ENCODE results near the gene MAGI2. TPM values are rescaled to one million over a fixed set of nuclear protein-coding genes. Genes with fewer than 3 reads are reported as not detected.

MAGI2 gene
- total RNA-seq, 1 donor from 2014 or later = 5.4 TPM

GRCh38 chr7:79284211-79284610 is 169.3 kb downstream of the MAGI2 start:
- FAIRE-seq (peak; percentile 47), DNase-seq (ENCODE audit: low read depth) (peak; percentile 52)
- Mint-ChIP-seq H3K27ac (ENCODE audit: unreplicated experiment) (no peak overlapping the region), H3K9me3 (ENCODE audit: unreplicated experiment) (no peaks in the 10 kb centered on the region), H3K27me3 (ENCODE audit: low read depth, unreplicated experiment) (no peaks in the 10 kb centered on the region), H3K4me3 (ENCODE audit: unreplicated experiment) (no peak overlapping the region), H3K36me3 (ENCODE audit: low read depth, unreplicated experiment) (no peaks in the 10 kb centered on the region), H3K4me1 (ENCODE audit: low read depth, unreplicated experiment) (peaks cover 24% of the 10 kb centered on the region)
- no peaks in the 10 kb centered on the region for H4K20me1 ChIP-seq (ENCODE audit: insufficient read depth, low read length)
- no peak overlapping the region for H3K9ac ChIP-seq (ENCODE audit: low read length)
- no peak overlapping the region for H2AFZ ChIP-seq (ENCODE audit: low read depth, low read length)
- peaks cover 19% of the 10 kb centered on the region for H3K4me1 ChIP-seq (ENCODE audit: insufficient read depth, low read length)
- H3K79me2 ChIP-seq (ENCODE audit: insufficient read depth, low read length) = no peaks in the 10 kb centered on the region
- H3K36me3 ChIP-seq (ENCODE audit: insufficient read depth, low read length) = no peaks in the 10 kb centered on the region
- no peak overlapping the region for H3K4me2 ChIP-seq (ENCODE audit: low read length)
- H3K27me3 ChIP-seq (ENCODE audit: insufficient read depth, low read length) = no peaks in the 10 kb centered on the region
- peak overlapping the region; percentile 68 for H3K27ac ChIP-seq (ENCODE audit: low read depth, low read length)
- TF ChIP-seq EZH2 (IDR thresholded peaks at IDR 0.05; ENCODE audit: insufficient read depth, low read length) = no peak
- TF ChIP-seq, protein P1, sequence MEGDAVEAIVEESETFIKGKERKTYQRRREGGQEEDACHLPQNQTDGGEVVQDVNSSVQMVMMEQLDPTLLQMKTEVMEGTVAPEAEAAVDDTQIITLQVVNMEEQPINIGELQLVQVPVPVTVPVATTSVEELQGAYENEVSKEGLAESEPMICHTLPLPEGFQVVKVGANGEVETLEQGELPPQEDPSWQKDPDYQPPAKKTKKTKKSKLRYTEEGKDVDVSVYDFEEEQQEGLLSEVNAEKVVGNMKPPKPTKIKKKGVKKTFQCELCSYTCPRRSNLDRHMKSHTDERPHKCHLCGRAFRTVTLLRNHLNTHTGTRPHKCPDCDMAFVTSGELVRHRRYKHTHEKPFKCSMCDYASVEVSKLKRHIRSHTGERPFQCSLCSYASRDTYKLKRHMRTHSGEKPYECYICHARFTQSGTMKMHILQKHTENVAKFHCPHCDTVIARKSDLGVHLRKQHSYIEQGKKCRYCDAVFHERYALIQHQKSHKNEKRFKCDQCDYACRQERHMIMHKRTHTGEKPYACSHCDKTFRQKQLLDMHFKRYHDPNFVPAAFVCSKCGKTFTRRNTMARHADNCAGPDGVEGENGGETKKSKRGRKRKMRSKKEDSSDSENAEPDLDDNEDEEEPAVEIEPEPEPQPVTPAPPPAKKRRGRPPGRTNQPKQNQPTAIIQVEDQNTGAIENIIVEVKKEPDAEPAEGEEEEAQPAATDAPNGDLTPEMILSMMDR (IDR thresholded peaks at IDR 0.05; ENCODE audit: insufficient read depth, low read depth, low read length) = no peak
- H3K9me3 ChIP-seq (ENCODE audit: insufficient read depth, low read depth, low read length) = no peaks in the 10 kb centered on the region
- no peak overlapping the region for H3K4me3 ChIP-seq (ENCODE audit: insufficient read depth, low read depth, low read length)

- no peak overlapping the region for H2AFZ ChIP-seq (ENCODE audit: low read depth, low read length)
- peaks cover 24% of the 10 kb centered on the region for H3K4me1 Mint-ChIP-seq (ENCODE audit: low read depth, unreplicated experiment)
- no peaks in the 10 kb centered on the region for H4K20me1 ChIP-seq (ENCODE audit: insufficient read depth, low read length)
- H3K4me2 ChIP-seq (ENCODE audit: low read length) = peak overlapping the region; percentile 70
- H3K79me2 ChIP-seq (ENCODE audit: insufficient read depth, low read length) = no peaks in the 10 kb centered on the region
- H3K4me3 ChIP-seq (ENCODE audit: insufficient read depth, low read depth, low read length) = peak overlapping the region; percentile 4
- H3K27me3 Mint-ChIP-seq (ENCODE audit: low read depth, unreplicated experiment) = no peaks in the 10 kb centered on the region
- no peaks in the 10 kb centered on the region for H3K9me3 ChIP-seq (ENCODE audit: insufficient read depth, low read depth, low read length)
- peaks cover 19% of the 10 kb centered on the region for H3K4me1 ChIP-seq (ENCODE audit: insufficient read depth, low read length)
- peak overlapping the region; percentile 60 for H3K9ac ChIP-seq (ENCODE audit: low read length)
- no peaks in the 10 kb centered on the region for H3K27me3 ChIP-seq (ENCODE audit: insufficient read depth, low read length)
- peak; percentile 97 for FAIRE-seq
- H3K36me3 ChIP-seq (ENCODE audit: insufficient read depth, low read length) = no peaks in the 10 kb centered on the region
- no peaks in the 10 kb centered on the region for H3K9me3 Mint-ChIP-seq (ENCODE audit: unreplicated experiment)
- H3K4me3 Mint-ChIP-seq (ENCODE audit: unreplicated experiment) = no peak overlapping the region
- peak; percentile 81 for DNase-seq (ENCODE audit: low read depth)
- H3K27ac Mint-ChIP-seq (ENCODE audit: unreplicated experiment) = no peak overlapping the region
- no peaks in the 10 kb centered on the region for H3K36me3 Mint-ChIP-seq (ENCODE audit: low read depth, unreplicated experiment)
- H3K27ac ChIP-seq (ENCODE audit: low read depth, low read length) = peak overlapping the region; percentile 68
- TF ChIP-seq, protein P1 (IDR thresholded peaks at IDR 0.05; ENCODE audit: insufficient read depth, low read depth, low read length) = no peak
- TF ChIP-seq EZH2 (IDR thresholded peaks at IDR 0.05; ENCODE audit: insufficient read depth, low read length) = no peak
Observed at GRCh38 chr7:79282882-79283602, 170.4 kb downstream of the MAGI2 start.

DNA sequence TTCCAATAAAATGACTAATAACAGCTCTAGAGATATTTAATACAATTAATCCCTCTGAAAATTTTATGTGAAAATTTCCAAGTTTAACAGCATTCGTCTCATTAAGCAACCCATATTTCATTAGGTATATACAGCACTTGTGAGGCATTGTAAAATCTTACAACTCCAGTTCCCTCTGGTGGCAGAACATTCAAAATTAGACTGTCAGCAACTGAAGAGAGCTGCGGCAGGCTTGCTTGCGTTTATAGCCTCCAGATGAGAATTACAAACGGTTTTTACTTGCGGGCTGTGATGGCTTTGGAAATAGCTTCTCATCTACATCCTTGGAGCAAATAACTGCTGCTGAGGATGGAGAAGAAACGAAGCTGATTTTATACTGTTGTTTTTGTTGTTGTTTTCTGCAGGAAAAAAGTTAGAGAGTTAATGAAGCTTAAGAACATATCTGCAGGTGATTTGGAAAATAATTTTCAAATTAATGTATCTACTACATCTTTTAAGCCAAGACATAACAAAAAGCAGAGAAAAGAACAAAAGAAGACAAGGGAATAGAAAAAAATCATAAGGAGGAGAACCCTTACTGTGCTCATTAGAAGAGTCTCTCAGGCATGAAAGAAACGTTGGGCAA is 171.3 kb downstream of the MAGI2 start:
- peak overlapping the region; percentile 68 for H3K27ac ChIP-seq (ENCODE audit: low read depth, low read length)
- H3K79me2 ChIP-seq (ENCODE audit: insufficient read depth, low read length) = no peaks in the 10 kb centered on the region
- no peaks in the 10 kb centered on the region for H4K20me1 ChIP-seq (ENCODE audit: insufficient read depth, low read length)
- H2AFZ ChIP-seq (ENCODE audit: low read depth, low read length) = peak overlapping the region; percentile 1
- no peaks in the 10 kb centered on the region for H3K36me3 ChIP-seq (ENCODE audit: insufficient read depth, low read length)
- no peaks in the 10 kb centered on the region for H3K36me3 Mint-ChIP-seq (ENCODE audit: low read depth, unreplicated experiment)
- no peak for TF ChIP-seq EZH2 (IDR thresholded peaks at IDR 0.05; ENCODE audit: insufficient read depth, low read length)
- TF ChIP-seq, protein P1 (IDR thresholded peaks at IDR 0.05; ENCODE audit: insufficient read depth, low read depth, low read length) = peak; percentile 46
- H3K27ac Mint-ChIP-seq (ENCODE audit: unreplicated experiment) = no peak overlapping the region
- peaks cover 19% of the 10 kb centered on the region for H3K4me1 ChIP-seq (ENCODE audit: insufficient read depth, low read length)
- peaks cover 24% of the 10 kb centered on the region for H3K4me1 Mint-ChIP-seq (ENCODE audit: low read depth, unreplicated experiment)
- peak; percentile 62 for FAIRE-seq
- no peaks in the 10 kb centered on the region for H3K27me3 ChIP-seq (ENCODE audit: insufficient read depth, low read length)
- peak overlapping the region; percentile 64 for H3K4me2 ChIP-seq (ENCODE audit: low read length)
- H3K9me3 ChIP-seq (ENCODE audit: insufficient read depth, low read depth, low read length) = no peaks in the 10 kb centered on the region
- no peaks in the 10 kb centered on the region for H3K9me3 Mint-ChIP-seq (ENCODE audit: unreplicated experiment)
- H3K27me3 Mint-ChIP-seq (ENCODE audit: low read depth, unreplicated experiment) = no peaks in the 10 kb centered on the region
- H3K9ac ChIP-seq (ENCODE audit: low read length) = peak overlapping the region; percentile 60
- DNase-seq (ENCODE audit: low read depth) = peak; percentile 59
- no peak overlapping the region for H3K4me3 Mint-ChIP-seq (ENCODE audit: unreplicated experiment)
- no peak overlapping the region for H3K4me3 ChIP-seq (ENCODE audit: insufficient read depth, low read depth, low read length)

Data from astrocyte (in vitro differentiated cells and primary cell).